GM19240 (cell line): ENCODE measurements around the gene TLCD3B.
"Not testable (repeated sequence)": the region's sequence is repeated elsewhere in the genome, so short reads cannot be mapped to it uniquely, and the experiment has no call there.

Experiments
- DNase-seq: peaks from one replicate; pipeline ENCODE4 v3.0.0; 2011; ENCODE audit warnings: low spot score; ENCODE audit not compliant: insufficient read length

TLCD3B gene

GRCh38 chr16:30026449-30026848 lies 4.6 kb downstream of the TLCD3B start:
- no peak for DNase-seq

GRCh38 chr16:30025574-30025973 lies 5.5 kb downstream of the TLCD3B start:
- no peak for DNase-seq

GRCh38 chr16:30025156-30025555 lies 5.9 kb downstream of the TLCD3B start:
- no peak for DNase-seq

- DNase-seq = no peak
Measured at GRCh38 chr16:30024451-30024850, 6.6 kb downstream of the TLCD3B start.

- DNase-seq = no peak
Measured at GRCh38 chr16:30023586-30023985, 7.5 kb downstream of the TLCD3B start.

- DNase-seq = no peak
Measured at GRCh38 chr16:30022887-30023286, 8.2 kb downstream of the TLCD3B start, which contains the start of gene C16orf92. Gene C16orf92, plus strand, starts transcription at chr16:30023198. Its CDS starts 143 bp downstream, at chr16:30023341.

GRCh38 chr16:30018731-30019158 lies 12.3 kb downstream of the TLCD3B start:
- DNase-seq = no peak

- DNase-seq = not testable (repeated sequence)
Measured at GRCh38 chr16:30017937-30018336, 13.1 kb downstream of the TLCD3B start.

- no peak for DNase-seq
Measured at GRCh38 chr16:30017277-30017656, 13.8 kb downstream of the TLCD3B start.

- no peak for DNase-seq
Measured at GRCh38 chr16:30016555-30017276, 14.4 kb downstream of the TLCD3B start.

- DNase-seq = not testable (repeated sequence)
Measured at GRCh38 chr16:30015450-30015849, 15.6 kb downstream of the TLCD3B start.

- not testable (repeated sequence) for DNase-seq
Measured at GRCh38 chr16:30012598-30012997, 18.5 kb downstream of the TLCD3B start.

GRCh38 chr16:30011714-30012504 lies 19.2 kb downstream of the TLCD3B start:
- no peak for DNase-seq

GRCh38 chr16:30010844-30011713 lies 20.0 kb downstream of the TLCD3B start, which contains the start of gene DOC2A:
Gene DOC2A, minus strand, starts transcription at chr16:30011027. Its CDS starts 805 bp downstream, at chr16:30010222.
- DNase-seq = no peak

GRCh38 chr16:30009990-30010843 lies 20.9 kb downstream of the TLCD3B start:
- no peak for DNase-seq

- no peak for DNase-seq
Measured at GRCh38 chr16:30009085-30009862, 21.8 kb downstream of the TLCD3B start.

GRCh38 chr16:30007378-30007895 lies 23.6 kb downstream of the TLCD3B start:
- DNase-seq = no peak

- no peak for DNase-seq
Measured at GRCh38 chr16:30006659-30007377, 24.3 kb downstream of the TLCD3B start.

- no peak for DNase-seq
Measured at GRCh38 chr16:30006095-30006473, 25.0 kb downstream of the TLCD3B start.
